ENCODE measurements around the gene COL6A2.

GRCh38 chr21:46082963-46083790 is 14.7 kb upstream of the COL6A2 start:
- no peak for TF ChIP-seq NFYB (CRISPR knock-in tag; conservative IDR thresholded peaks at IDR 0.05; ENCODE audit: low read depth)
- TF ChIP-seq FOXP4 (CRISPR knock-in tag; IDR thresholded peaks at IDR 0.05): no peak
- no peak for TF ChIP-seq CTCF (IDR thresholded peaks at IDR 0.05)
- no peak for TF ChIP-seq MAX (CRISPR knock-in tag; IDR thresholded peaks at IDR 0.05)
- TF ChIP-seq NR2C2 (CRISPR knock-in tag; IDR thresholded peaks at IDR 0.05): no peak
- no peak for TF ChIP-seq FOXK1 (CRISPR knock-in tag; IDR thresholded peaks at IDR 0.05)
- TF ChIP-seq AFF4 (CRISPR knock-in tag; IDR thresholded peaks at IDR 0.05; ENCODE audit: borderline replicate concordance): no peak
- no peak for TF ChIP-seq MYBL2 (CRISPR knock-in tag; IDR thresholded peaks at IDR 0.05)
- no peak for TF ChIP-seq ZNF671 (CRISPR knock-in tag; IDR thresholded peaks at IDR 0.05)
- TF ChIP-seq SP1 (CRISPR knock-in tag; conservative IDR thresholded peaks at IDR 0.05): no peak
